GM12864 (cell line): Measurements from ENCODE around the gene CTNNAL1.
A peak's percentile ranks its signal among the peaks of the same experiment; 100 is the strongest.

Source experiments
- DNase-seq: peaks from one replicate; pipeline ENCODE4 v3.0.0-alpha.2; 2011; ENCODE audit warnings: low read depth
- H3K4me3 ChIP-seq: 2 replicates; pipeline ENCODE4 v1.5.1; 2011; ENCODE audit warnings: mild to moderate bottlenecking, low read depth, low read length, control low read depth
- CTCF ChIP-seq: IDR thresholded peaks from 2 replicates; pipeline ENCODE4 v1.5.1; 2011; ENCODE audit warnings: low read depth, mild to moderate bottlenecking, moderate library complexity, low read length, control low read depth, inconsistent platforms; ENCODE audit errors: missing control alignments

The CTNNAL1 gene

GRCh38 chr9:108956022-108956630, 57.2 kb downstream of the CTNNAL1 start:
- no peak overlapping the region for H3K4me3 ChIP-seq
- no peak for TF ChIP-seq CTCF
- DNase-seq, result no peak

- no peak overlapping the region for H3K4me3 ChIP-seq
- DNase-seq, result no peak
- peak; percentile 43 for TF ChIP-seq CTCF
These were observed 59.2 kb downstream of the CTNNAL1 start for GRCh38 chr9:108953983-108954574.

GRCh38 chr9:108951578-108951977, 61.7 kb downstream of the CTNNAL1 start:
- H3K4me3 ChIP-seq, result no peak overlapping the region
- no peak for TF ChIP-seq CTCF
- DNase-seq, result no peak

GRCh38 chr9:108950168-108950567, 63.1 kb downstream of the CTNNAL1 start:
- no peak for DNase-seq
- no peak for TF ChIP-seq CTCF
- no peak overlapping the region for H3K4me3 ChIP-seq

- no peak overlapping the region for H3K4me3 ChIP-seq
- DNase-seq, result no peak
- TF ChIP-seq CTCF, result no peak
These were observed 73.3 kb downstream of the CTNNAL1 start for GRCh38 chr9:108939975-108940374.

- TF ChIP-seq CTCF, result no peak
- H3K4me3 ChIP-seq, result no peak overlapping the region
- DNase-seq, result no peak
These were observed 75.6 kb downstream of the CTNNAL1 start for GRCh38 chr9:108937561-108938305.
